HCT116 (cell line): ENCODE measurements around the gene OR2A1. TPM values are rescaled to one million over a fixed set of nuclear protein-coding genes. Genes with fewer than 3 reads are reported as not detected.
"Not testable (repeated sequence)": the region's sequence is repeated elsewhere in the genome, so short reads cannot be mapped to it uniquely, and the experiment has no call there.

Experiments
- ATAC-seq: fragments of 200-7000 bp; cut with Tn5 transposase; 2 replicates; pipeline ENCODE4 v1.9.1; 2020; ENCODE audit warnings: mild to moderate bottlenecking, moderate library complexity
- BruUV-seq: library from RNA; stranded (reverse); fragments of 400-500 nt; replicated peaks from 2 replicates; lab custom pipeline; 2021; lab: Mats Ljungman, UMichigan
- CTCF ChIA-PET: fragments of 300-600 bp; sonication (Branson Sonifier 250); formaldehyde crosslinking; loops from one replicate; lab custom pipeline; 2021; ENCODE audit warnings: antibody characterized with exemption; lab: Charles Lee
- POLR2A ChIA-PET: fragments of 300-600, 350-600 bp; sonication (Branson Sonifier 250); formaldehyde crosslinking; loops from one replicate; lab custom pipeline; 2021; ENCODE audit warnings: antibody characterized with exemption; lab: Charles Lee
- RAD21 ChIA-PET, 2 experiments: fragments of 300-600 bp; sonication (Branson Sonifier 250); formaldehyde crosslinking; loops; one replicate each; lab custom pipeline; 2023; ENCODE audit warnings: low total read pairs in 2 of 2; ENCODE audit not compliant: uncharacterized antibody in 2 of 2, unreplicated experiment in 2 of 2, low non-redundant PET in 1 of 2; lab: Charles Lee
- DNase-seq: peaks from one replicate; pipeline ENCODE4 v3.0.0-alpha.2; 2010; ENCODE audit warnings: low read depth, low spot score
- H2AFZ ChIP-seq: fragments of 200-600 bp; shearing (Covaris generic), sonication (generic); 2 replicates; pipeline ENCODE4 v1.6.1; 2017; ENCODE audit warnings: low read depth, mixed run types, mixed read lengths, antibody characterized with exemption, low read length; ENCODE audit not compliant: poor library complexity, severe bottlenecking
- H3K27ac ChIP-seq: 2 replicates; pipeline ENCODE4 v1.5.1; 2012; ENCODE audit warnings: low read depth, low read length
- H3K27me3 ChIP-seq: fragments of 200-600 bp; sonication (generic); 2 replicates; pipeline ENCODE4 v1.6.1; 2016; ENCODE audit warnings: mixed run types, low read length, mixed read lengths; ENCODE audit not compliant: insufficient read depth
- H3K36me3 ChIP-seq, 2 experiments: fragments of 200-500 bp in 1 of 2; fragments of 200-600 bp in 1 of 2; sonication (Bioruptor generic) in 1 of 2; sonication (generic) in 1 of 2; 2 replicates each; pipeline versions ENCODE4 v1.5.1 to v1.6.1; 2014 to 2016; ENCODE audit warnings: low read length in 2 of 2, inconsistent platforms in 1 of 2, mixed read lengths in 1 of 2, mixed run types in 1 of 2; ENCODE audit not compliant: insufficient read depth in 2 of 2, control insufficient read depth in 1 of 2
- H3K4me1 ChIP-seq, 2 experiments: fragments of 200-600 bp in 1 of 2; sonication (generic) in 1 of 2; 2 replicates each; pipeline versions ENCODE4 v1.5.1 to v1.6.1; 2012 to 2017; ENCODE audit warnings: low read length in 2 of 2, inconsistent platforms in 1 of 2, mild to moderate bottlenecking in 1 of 2, mixed read lengths in 1 of 2, mixed run types in 1 of 2, moderate library complexity in 1 of 2; ENCODE audit not compliant: insufficient read depth in 2 of 2, control insufficient read depth in 1 of 2
- H3K4me2 ChIP-seq: fragments of 200-600 bp; sonication (generic); 2 replicates; pipeline ENCODE4 v1.6.1; 2017; ENCODE audit warnings: mixed run types, low read length, mixed read lengths
- H3K4me3 ChIP-seq, 2 experiments: fragments of 200-600 bp in 1 of 2; sonication (generic) in 1 of 2; replicated peaks in 1 of 2; 2 replicates each; pipeline ENCODE4 v1.5.1; 2011 to 2016; ENCODE audit warnings: low read length in 2 of 2, control low read depth in 1 of 2, low read depth in 1 of 2, mild to moderate bottlenecking in 1 of 2, mixed read lengths in 1 of 2, mixed run types in 1 of 2
- H3K79me2 ChIP-seq: fragments of 200-600 bp; sonication (generic); 2 replicates; pipeline ENCODE4 v1.6.1; 2017; ENCODE audit warnings: mild to moderate bottlenecking, mixed run types, low read length, moderate library complexity, mixed read lengths; ENCODE audit not compliant: insufficient read depth
- H3K9ac ChIP-seq: fragments of 200-600 bp; sonication (generic); 2 replicates; pipeline ENCODE4 v1.6.1; 2016; ENCODE audit warnings: low read length, mixed read lengths
- H3K9me2 ChIP-seq: fragments of 200-600 bp; sonication (generic), shearing (Covaris generic); 2 replicates; pipeline ENCODE4 v1.6.1; 2017; ENCODE audit warnings: mixed run types, mild to moderate bottlenecking, moderate library complexity; ENCODE audit not compliant: insufficient read depth
- H3K9me3 ChIP-seq, 2 experiments: fragments of 200-500 bp in 1 of 2; fragments of 200-600 bp in 1 of 2; sonication (Bioruptor generic) in 1 of 2; sonication (generic) in 1 of 2; 2 replicates each; pipeline ENCODE4 v1.6.1; 2014 to 2017; ENCODE audit warnings: low read length in 2 of 2, mixed read lengths in 2 of 2, inconsistent platforms in 1 of 2, low read depth in 1 of 2, mild to moderate bottlenecking in 1 of 2, mixed run types in 1 of 2, moderate library complexity in 1 of 2; ENCODE audit not compliant: control insufficient read depth in 1 of 2, insufficient read depth in 1 of 2
- H4K20me1 ChIP-seq: fragments of 200-600 bp; sonication (generic), shearing (Covaris generic); 2 replicates; pipeline ENCODE4 v1.6.1; 2017; ENCODE audit warnings: mixed run types, mild to moderate bottlenecking, moderate library complexity; ENCODE audit not compliant: insufficient read depth
- intact Hi-C: fragments of 100-400 bp; cut with micrococcal nuclease; formaldehyde crosslinking; loops from 2 replicates; pipeline ENCODE4 v1.10.0; 2022
- total RNA-seq: library from RNA; stranded (reverse); gene quantifications from one replicate; pipeline ENCODE4 v1.2.1, GENCODE V29; 2021; ENCODE audit not compliant: unreplicated experiment

Gene OR2A1
- total RNA-seq, 1 experiment from 2014 or later = not detected

DNA sequence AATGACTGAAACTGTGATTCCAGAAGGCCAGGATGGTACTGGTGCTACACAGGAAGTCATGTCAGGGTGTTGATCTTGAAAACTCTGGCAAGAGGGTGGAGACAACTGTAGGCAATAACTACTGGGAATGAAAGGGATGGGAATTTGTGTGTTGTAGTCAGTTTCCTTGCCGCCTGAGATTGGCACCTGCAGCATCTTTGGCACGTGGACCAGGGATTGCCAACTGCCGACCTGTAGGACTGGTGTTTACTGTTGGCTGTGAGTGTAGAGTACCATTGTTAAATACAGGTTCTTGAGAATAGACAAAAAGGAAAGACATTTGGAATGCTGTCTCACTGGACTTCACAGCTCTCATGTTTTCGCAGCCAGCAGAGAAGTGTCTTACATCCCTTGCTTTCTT, 11.1 kb downstream of the OR2A1 start:
- H3K4me3 ChIP-seq, RAD21 ChIA-PET, DNase-seq, BruUV-seq, H3K9me2 ChIP-seq, H3K79me2 ChIP-seq, ATAC-seq, H3K36me3 ChIP-seq, H3K9me3 ChIP-seq, H3K27ac ChIP-seq, H3K4me1 ChIP-seq, intact Hi-C loops, H3K27me3 ChIP-seq, H4K20me1 ChIP-seq, H3K4me2 ChIP-seq, POLR2A ChIA-PET, CTCF ChIA-PET, H3K9ac ChIP-seq, H2AFZ ChIP-seq: not testable (repeated sequence)

GRCh38 chr7:144325868-144326267, 13.6 kb downstream of the OR2A1 start:
- CTCF ChIA-PET, H4K20me1 ChIP-seq, ATAC-seq, H3K27ac ChIP-seq, intact Hi-C loops, H3K27me3 ChIP-seq, H3K36me3 ChIP-seq, H3K4me3 ChIP-seq, H3K9me2 ChIP-seq, H3K4me2 ChIP-seq, H2AFZ ChIP-seq, H3K9ac ChIP-seq, H3K4me1 ChIP-seq, H3K79me2 ChIP-seq, POLR2A ChIA-PET, H3K9me3 ChIP-seq, DNase-seq, RAD21 ChIA-PET, BruUV-seq: not testable (repeated sequence)

DNA sequence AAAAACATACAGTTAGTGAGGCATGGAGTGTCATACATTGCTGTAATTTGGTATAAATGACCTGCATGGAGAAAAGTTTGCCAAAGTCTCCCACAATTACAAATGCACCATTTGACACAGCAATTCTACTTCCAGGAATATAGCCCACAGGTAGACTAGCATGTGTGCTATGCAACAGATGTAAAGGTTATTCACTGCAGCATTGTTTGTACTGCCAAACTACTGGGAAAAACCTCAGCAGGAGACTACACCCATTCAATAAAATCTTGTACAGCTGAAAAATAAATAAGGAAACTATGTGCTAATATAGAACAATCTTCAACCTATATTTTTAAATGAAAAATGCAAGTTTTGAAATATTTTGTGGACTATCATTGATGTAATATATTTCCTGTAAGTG, 17.8 kb downstream of the OR2A1 start:
- H3K9ac ChIP-seq, CTCF ChIA-PET, POLR2A ChIA-PET, H4K20me1 ChIP-seq, DNase-seq, H3K4me2 ChIP-seq, H3K36me3 ChIP-seq, BruUV-seq, H3K4me1 ChIP-seq, H3K4me3 ChIP-seq, H3K9me2 ChIP-seq, ATAC-seq, RAD21 ChIA-PET, H3K79me2 ChIP-seq, H3K9me3 ChIP-seq, H3K27me3 ChIP-seq, intact Hi-C loops, H3K27ac ChIP-seq, H2AFZ ChIP-seq: not testable (repeated sequence)
